ENCODE results near the gene DBET.
"Not testable (repeated sequence)": the region's sequence is repeated elsewhere in the genome, so short reads cannot be mapped to it uniquely, and the experiment has no call there.

DBET gene

GRCh38 chr4:190049378-190050239, 14.7 kb upstream of the DBET start:
- DNase-seq, result not testable (repeated sequence)

GRCh38 chr4:190058997-190059396, 5.3 kb upstream of the DBET start:
- not testable (repeated sequence) for DNase-seq

- DNase-seq, result not testable (repeated sequence)
Observed at GRCh38 chr4:190064805-190065204, 503 bp downstream of the DBET start.

GRCh38 chr4:190068351-190068750, 4.0 kb downstream of the DBET start:
- not testable (repeated sequence) for DNase-seq

DNA sequence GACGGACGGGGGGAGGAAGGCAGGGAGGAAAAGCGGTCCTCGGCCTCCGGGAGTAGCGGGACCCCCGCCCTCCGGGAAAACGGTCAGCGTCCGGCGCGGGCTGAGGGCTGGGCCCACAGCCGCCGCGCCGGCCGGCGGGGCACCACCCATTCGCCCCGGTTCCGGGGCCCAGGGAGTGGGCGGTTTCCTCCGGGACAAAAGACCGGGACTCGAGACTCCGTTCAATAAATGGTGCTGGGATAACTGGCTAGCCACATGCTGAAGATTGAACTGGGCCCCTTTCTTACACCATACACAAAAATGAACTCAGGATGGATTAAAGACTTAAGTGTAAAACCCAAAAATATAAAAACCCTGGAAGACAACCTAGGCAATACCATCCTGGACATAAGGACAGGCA, 28.8 kb downstream of the DBET start:
- not testable (repeated sequence) for DNase-seq

DNA sequence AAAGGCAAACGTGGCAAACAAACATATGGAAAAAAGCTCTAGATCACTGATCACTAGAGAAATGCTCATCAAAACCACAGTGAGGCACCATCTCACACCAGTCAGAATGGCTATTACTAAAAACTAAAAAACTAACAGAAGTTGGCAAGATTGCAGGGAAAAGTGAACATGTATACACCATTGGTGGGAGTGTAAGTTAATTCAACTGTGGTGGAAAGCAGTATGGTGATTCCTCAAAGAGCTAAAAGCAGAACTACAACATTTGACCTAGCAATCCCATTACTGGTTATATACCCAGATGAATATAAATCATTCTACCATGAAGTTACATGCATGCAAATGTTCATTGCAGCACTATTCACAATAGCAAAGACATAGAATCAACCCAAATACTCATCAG, 29.7 kb downstream of the DBET start:
- not testable (repeated sequence) for DNase-seq

DNA sequence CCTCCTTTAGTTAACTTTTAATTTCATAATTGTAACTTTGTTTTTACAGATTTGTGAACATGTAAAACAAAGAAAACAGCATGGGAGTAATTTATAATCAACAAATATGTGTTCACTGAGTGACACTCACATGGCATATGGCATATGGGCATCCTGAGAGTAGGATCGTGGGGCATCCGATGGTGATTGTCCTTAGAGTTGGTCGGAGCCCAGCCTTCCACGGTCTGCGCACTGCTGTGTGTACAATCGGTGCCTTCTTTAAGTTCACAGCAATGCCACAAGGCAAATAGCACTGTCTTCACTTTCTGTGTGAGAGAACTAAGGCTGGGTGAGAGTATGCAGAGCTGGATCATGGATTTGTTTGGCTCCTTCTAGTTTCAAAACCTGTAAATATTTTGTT, 31.0 kb downstream of the DBET start:
- DNase-seq, result not testable (repeated sequence)

GRCh38 chr4:190099605-190100004, 35.3 kb downstream of the DBET start:
- DNase-seq, result not testable (repeated sequence)

- DNase-seq, result not testable (repeated sequence)
Observed at GRCh38 chr4:190101525-190101924, 37.2 kb downstream of the DBET start.

GRCh38 chr4:190106191-190106590, 41.9 kb downstream of the DBET start:
- not testable (repeated sequence) for DNase-seq

GRCh38 chr4:190106611-190107480, 42.5 kb downstream of the DBET start:
- not testable (repeated sequence) for DNase-seq

GRCh38 chr4:190107766-190108485, 43.6 kb downstream of the DBET start:
- not testable (repeated sequence) for DNase-seq

GRCh38 chr4:190108756-190109155, 44.5 kb downstream of the DBET start:
- not testable (repeated sequence) for DNase-seq

DNA sequence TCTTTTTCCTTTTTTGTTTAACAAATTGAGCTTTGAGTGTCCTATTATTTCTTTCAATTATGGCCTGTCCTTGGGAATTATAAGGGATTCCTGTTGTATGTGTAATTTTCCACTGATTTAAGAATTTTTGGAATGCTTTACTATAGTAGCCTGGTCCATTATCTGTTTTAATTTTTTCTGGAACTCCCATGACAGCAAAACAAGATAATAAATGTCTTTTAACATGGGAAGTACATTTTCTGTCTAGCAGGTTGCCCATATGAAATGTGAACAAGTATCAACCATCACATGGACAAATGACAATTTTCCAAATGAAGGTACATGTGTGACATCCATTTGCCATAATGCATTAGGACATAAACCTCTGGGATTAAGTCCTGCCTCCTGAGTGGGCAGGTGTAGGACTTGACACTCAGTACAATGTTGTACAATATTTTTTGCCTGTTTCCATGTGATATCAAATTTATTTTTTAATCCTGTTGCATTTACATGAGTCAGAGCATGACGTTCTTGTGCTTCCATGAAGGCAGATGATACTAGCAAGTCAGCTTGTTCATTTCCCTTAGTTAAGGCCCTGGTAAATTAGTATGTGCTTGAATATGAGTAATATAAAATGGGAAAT, 45.2 kb downstream of the DBET start:
- DNase-seq, result not testable (repeated sequence)

- not testable (repeated sequence) for DNase-seq
Observed at GRCh38 chr4:190110033-190110432, 45.7 kb downstream of the DBET start.

GRCh38 chr4:190110570-190111295, 46.4 kb downstream of the DBET start:
- not testable (repeated sequence) for DNase-seq

DNA sequence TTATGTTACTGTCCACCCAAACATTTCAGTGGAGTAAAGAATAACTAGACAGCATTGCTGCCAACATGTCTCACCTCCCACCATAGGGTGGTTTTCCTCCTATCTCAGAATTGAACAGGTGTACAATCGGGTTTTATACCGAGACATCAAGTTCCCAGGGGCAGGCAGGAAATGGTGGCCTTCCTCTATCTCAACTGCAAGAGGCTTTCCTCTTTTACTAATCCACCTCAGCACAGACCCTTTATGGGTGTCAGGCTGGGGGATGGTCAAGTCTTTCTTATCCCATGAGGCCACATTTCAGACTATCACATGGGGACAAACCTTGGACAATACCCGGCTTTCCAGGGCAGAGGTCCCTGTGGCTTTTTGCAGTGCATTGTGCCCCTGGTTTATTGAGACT, 48.6 kb downstream of the DBET start:
- not testable (repeated sequence) for DNase-seq

GRCh38 chr4:190114991-190115390, 50.7 kb downstream of the DBET start:
- DNase-seq, result not testable (repeated sequence)
